SK-N-SH treated with all-trans-retinoic acid at 6 μM for 48 hours (cell line): Measurements from ENCODE around the gene THAP10.

Source experiments
- BACH2 ChIP-seq: fragments of 250-450 bp; sonication (Bioruptor Pico); IDR thresholded peaks from 2 replicates; pipeline ENCODE4 v1.9.0; 2021; ENCODE audit warnings: mild to moderate bottlenecking, borderline replicate concordance
- PATZ1 ChIP-seq: fragments of 250-450 bp; sonication (Bioruptor Pico); IDR thresholded peaks from 2 replicates; pipeline ENCODE4 v1.8.0; 2020; ENCODE audit warnings: mild to moderate bottlenecking, moderate library complexity, borderline replicate concordance
- RARB ChIP-seq: fragments of 250-450 bp; sonication (Bioruptor Pico); IDR thresholded peaks from 2 replicates; pipeline ENCODE4 v1.8.0; 2021; ENCODE audit warnings: mild to moderate bottlenecking, moderate library complexity
- TOX ChIP-seq: fragments of 250-450 bp; sonication (Bioruptor Pico); IDR thresholded peaks from 2 replicates; pipeline ENCODE4 v1.8.0; 2021; ENCODE audit warnings: mild to moderate bottlenecking, moderate library complexity, borderline replicate concordance
- ZNF70 ChIP-seq: fragments of 450-650 bp; formaldehyde crosslinking; IDR thresholded peaks from 2 replicates; pipeline ENCODE4 v1.5.0; 2020; ENCODE audit warnings: mild to moderate bottlenecking, moderate library complexity

DNA sequence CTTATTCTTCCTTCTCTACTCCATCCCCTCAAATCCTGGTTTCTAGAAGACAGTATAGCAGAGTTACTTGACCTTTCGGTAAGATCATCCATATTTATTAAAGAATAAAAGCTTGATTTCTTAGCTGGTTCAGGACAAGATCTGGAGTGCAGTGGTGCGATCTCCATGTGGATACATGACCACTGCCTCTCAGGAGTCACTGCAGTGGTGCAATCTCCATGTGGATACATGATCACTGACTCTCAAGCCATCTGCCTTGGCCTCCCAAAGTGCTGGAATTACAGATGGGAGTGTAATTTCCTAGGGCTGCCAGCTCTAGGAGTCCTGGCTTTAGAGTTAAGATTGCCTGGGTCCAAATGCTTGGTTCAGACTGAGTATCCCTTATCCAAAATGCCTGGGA, 54.8 kb downstream of the THAP10 start:
- TF ChIP-seq ZNF70 (CRISPR knock-in tag) (no peak), BACH2 (no peak), TOX (CRISPR knock-in tag) (no peak), RARB (CRISPR knock-in tag) (no peak), PATZ1 (CRISPR knock-in tag) (no peak)
